Activated CD4-positive, CD25-positive, alpha-beta regulatory T cell treated with anti-CD3 and anti-CD28 coated beads, Interleukin-2, amount 50 U/mL, for 72 hours (primary cell): Measurements from ENCODE around the gene VASH1.
A peak's percentile ranks its signal among the peaks of the same experiment; 100 is the strongest.

Experiments used
- DNase-seq: peaks from one replicate; pipeline ENCODE4 v3.0.0; 2021

VASH1 gene

DNA sequence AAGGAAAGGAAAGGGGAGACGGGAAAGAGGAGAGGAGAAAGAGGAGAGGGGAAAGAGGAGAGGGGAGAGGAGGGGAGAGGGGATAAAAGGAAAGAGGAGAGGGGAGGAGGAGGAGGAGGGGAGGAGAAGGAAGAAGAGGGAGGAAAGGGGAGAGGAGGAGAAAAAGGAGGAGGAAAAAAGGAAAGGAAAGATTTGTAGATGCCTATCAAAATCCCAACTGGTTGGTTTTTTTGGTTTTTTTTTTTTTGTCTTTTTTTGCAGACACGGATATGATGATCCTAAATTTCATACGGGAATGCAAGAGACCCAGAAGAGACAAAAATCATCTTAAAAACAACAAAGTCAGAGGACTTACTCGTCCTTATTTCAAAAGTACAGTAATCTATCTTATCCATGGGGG, 32.1 kb downstream of the VASH1 start:
- DNase-seq: no peak

DNA sequence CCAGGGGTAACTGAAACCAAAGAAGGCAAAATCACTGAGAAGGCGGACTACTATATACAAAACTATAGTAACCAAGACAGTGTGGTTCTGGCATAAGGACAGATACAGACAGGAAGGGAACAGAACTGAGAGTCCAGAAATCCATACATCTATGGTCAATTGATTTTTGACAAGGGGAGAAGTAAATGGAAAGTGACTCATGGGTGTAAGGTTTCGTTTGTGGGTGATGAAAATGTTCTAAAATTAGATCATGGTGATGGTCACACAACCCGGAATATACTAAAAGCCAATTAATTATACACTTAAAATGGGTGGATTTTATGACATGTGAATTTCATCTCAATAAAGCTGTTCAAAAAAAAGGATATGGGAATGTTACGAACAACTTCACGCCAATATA, 32.7 kb downstream of the VASH1 start:
- DNase-seq: no peak

DNA sequence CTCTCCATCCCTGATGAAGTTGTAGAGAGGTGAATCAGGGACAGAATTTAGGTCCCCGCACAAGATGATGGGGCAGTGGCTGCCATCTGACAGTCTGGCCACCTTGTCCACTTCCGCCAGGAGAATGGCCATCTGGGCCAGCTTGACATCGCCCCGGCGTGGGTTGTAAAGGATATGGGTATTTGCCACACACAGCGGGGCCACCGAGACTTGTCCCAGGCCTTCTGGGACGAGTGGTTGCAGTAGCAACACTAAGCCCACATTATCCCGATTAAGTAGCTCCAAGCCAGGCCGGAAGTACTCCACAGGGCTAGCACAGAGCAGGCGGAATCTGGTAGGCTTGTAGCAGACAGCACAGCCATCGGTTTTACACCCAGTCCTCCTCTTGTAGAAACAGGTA, 45.2 kb downstream of the VASH1 start:
- DNase-seq: no peak

DNA sequence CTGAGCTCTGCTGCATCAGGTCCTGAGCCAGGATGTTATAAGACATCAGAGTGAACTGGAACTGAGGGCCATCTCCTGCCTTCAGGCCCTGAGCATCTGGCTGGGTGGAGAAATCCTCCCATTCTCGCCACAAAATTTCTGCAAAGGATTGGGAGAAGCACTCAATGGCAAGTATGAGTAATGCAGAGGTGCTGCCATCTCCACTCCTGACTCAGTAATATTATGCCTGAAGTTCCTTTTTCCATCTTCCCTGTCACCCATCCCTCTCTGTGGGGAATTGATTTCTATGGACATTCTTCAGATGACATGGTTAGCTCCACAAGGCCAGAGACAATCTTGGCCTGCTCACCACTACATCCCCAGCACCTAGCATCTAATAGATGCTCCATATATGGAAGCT, 46.7 kb downstream of the VASH1 start:
- DNase-seq: no peak

DNA sequence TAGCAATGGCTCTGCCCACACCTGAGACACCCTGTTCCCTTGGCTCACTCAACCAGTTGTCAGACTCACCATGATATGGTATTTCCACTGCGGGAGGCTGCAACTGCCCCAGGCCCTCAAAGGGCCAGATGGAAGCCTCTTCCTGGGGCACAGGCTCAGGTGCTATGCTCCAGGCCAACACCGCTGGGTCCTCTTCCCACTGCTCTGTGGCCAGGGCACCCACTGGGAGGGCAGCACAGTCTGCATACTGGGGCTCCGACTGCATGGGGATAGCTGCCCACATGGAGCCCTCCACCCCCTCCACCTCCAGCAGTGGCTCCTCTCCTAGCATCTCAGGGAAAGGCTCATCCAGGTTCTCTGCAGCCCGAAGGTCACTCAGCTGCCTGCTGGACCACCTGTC, 47.7 kb downstream of the VASH1 start:
- no peak for DNase-seq

GRCh38 chr14:76810525-76810924, 49.3 kb downstream of the VASH1 start:
- DNase-seq: no peak

- DNase-seq: no peak
Observed at GRCh38 chr14:76810953-76811400, 49.7 kb downstream of the VASH1 start.

GRCh38 chr14:76811561-76811960, 50.3 kb downstream of the VASH1 start:
- no peak for DNase-seq

DNA sequence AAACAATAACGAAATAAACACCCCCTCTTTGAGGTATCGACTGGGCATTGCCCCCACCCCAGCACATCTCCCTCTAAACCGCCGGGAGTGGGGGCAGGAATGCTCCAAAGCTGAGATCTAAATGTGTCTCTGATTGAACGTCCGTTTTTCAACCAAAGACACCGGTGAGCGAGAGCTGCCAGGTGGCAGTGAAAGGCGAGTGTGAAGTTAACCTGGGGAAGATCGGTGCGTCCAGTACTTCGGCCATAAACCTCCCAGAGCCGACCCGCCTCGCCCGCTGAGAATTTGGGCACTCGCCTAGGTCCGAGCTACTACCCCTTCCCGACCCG, 50.8 kb downstream of the VASH1 start:
- DNase-seq: no peak

GRCh38 chr14:76812422-76813383, 51.4 kb downstream of the VASH1 start, which contains the start of gene ANGEL1:
TSS of gene ANGEL1 (minus strand) at chr14:76812882. CDS start at chr14:76812827, 55 bp downstream.
- peak; percentile 98 for DNase-seq

- DNase-seq: no peak
Observed at GRCh38 chr14:76814726-76815645, 53.7 kb downstream of the VASH1 start.

DNA sequence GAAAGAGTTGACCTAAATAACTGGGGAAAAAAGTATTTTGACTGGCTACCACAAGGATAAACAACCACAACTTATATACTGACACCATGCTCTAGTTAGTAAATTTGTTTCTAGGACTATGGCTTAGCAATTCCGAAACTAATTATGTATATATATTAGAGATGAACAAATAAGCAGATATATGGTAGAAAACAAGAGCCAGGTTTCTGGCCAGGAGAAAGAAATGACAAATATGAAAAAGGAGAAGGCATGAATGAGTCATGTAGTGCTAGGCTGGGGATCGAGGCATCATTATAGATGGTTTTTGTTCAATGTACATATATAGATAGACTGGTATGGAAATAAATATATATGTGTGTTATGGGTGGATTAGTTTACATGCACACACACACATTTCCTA, 59.4 kb downstream of the VASH1 start:
- no peak for DNase-seq

GRCh38 chr14:76826122-76826521, 64.9 kb downstream of the VASH1 start, which contains the start of gene LRRC74A:
TSS of gene LRRC74A (plus strand) at chr14:76826408. CDS start at chr14:76826698, 290 bp downstream.
- no peak for DNase-seq

- DNase-seq: no peak
Observed at GRCh38 chr14:76827696-76828296, 66.5 kb downstream of the VASH1 start.

GRCh38 chr14:76828339-76829012, 67.2 kb downstream of the VASH1 start:
- DNase-seq: no peak

GRCh38 chr14:76829013-76829365, 67.7 kb downstream of the VASH1 start:
- no peak for DNase-seq

DNA sequence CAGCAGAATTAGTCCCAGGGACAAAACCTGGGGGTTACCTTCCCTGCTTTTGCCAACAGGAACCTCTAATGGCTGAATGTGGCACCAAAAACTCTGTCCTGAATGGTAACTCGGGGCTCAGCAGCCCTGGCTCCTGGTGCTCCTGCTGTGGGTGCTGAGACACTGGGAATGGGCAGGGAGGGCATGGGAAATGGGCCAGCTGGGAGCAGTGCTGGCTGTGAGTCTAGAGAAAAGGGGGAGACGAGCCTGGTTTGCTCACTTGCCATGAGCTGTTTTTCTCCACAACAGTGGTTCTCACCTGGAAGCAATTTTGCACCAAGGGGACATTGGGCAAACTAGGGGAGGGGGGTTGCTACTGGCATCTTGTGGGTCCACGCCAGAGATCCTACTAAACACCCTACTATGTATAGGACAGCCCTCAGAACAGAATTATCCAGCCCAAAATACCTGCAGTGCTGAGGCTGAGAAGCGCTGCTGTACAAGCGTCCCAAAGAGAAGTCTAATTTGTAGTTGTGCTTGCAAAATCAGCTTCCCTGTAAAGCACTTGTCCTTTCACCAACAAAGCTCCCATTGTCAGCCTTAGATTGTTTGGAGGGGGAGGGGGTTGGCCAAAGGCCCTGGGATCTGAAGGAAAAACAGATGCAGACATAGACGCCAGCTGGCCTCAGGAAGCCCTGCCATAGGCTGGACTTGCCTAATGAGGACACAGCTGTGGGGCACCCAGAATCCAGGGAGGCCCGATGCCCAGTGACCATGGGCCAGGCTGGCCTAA, 68.6 kb downstream of the VASH1 start:
- DNase-seq: no peak

DNA sequence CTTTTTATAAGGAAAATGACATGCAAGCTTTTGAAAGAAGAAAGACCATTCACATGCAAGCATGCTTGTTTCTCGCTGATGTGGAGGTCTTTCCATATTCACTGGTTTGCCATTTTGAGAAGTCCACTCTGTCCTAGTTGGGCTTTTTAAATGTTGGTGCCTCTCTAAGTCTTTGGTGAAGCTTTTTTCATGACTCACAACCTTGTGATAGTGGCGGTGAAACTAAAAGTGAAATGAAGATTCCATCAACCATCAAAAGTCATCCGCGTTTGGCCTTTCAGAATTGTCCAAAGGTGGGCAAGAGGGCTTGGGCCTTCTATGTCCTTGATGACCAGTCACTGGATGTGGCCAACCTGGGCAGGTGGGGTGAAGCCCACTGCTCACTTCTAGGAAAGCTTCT, 69.3 kb downstream of the VASH1 start:
- DNase-seq: no peak

DNA sequence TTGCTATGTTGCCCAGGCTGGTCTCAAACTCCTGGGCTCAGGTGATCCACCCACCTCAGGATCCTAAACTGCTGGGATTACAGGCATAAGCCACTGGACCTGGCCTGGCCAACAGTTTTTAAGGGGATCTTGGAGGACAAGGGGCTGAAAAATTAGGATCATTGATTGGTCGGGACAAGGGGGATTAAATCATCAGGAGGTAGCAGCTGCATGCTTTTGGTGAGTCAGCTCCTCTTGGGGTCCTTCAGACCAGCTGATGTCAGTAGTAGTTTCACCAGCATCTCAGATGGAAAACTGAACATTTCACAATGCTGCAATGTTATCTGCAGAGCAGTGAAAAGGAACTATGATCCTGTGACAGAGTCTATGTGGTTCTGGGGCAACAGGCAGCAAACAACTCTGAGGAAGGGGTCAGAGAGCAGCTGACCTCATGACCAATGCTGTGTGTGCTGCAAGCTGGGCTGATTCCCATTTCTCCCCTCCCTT, 71.3 kb downstream of the VASH1 start:
- no peak for DNase-seq
